BE2C (cell line): ENCODE results near the gene ARHGAP12.

Experiments used
- DNase-seq: peaks from one replicate; pipeline ENCODE4 v3.0.0-alpha.2; 2020
- H3K27me3 ChIP-seq: fragments of 250-450 bp; sonication (Bioruptor Pico); 2 replicates; pipeline ENCODE4 v1.5.1; 2020; ENCODE audit warnings: mild to moderate bottlenecking
- H3K36me3 ChIP-seq: fragments of 250-450 bp; sonication (Bioruptor Pico); 2 replicates; pipeline ENCODE4 v1.5.1; 2020; ENCODE audit warnings: mild to moderate bottlenecking
- H3K4me1 ChIP-seq: fragments of 250-450 bp; sonication (Bioruptor Pico); 2 replicates; pipeline ENCODE4 v1.5.1; 2020
- H3K4me3 ChIP-seq: 2 replicates; pipeline ENCODE4 v1.5.1; 2011; ENCODE audit warnings: low read depth, low read length
- H3K9me3 ChIP-seq: fragments of 250-450 bp; sonication (Bioruptor Pico); 2 replicates; pipeline ENCODE4 v1.5.1; 2020
- CTCF ChIP-seq: IDR thresholded peaks from 2 replicates; pipeline ENCODE4 v1.5.1; 2012; ENCODE audit warnings: mild to moderate bottlenecking, low read depth, low read length

ARHGAP12 gene

GRCh38 chr10:31958856-31959255 is 30.2 kb upstream of the ARHGAP12 start:
- Histone ChIP-seq H3K36me3 (no peaks in the 10 kb centered on the region), H3K27me3 (no peaks in the 10 kb centered on the region), H3K9me3 (no peaks in the 10 kb centered on the region), H3K4me3 (no peak overlapping the region), H3K4me1 (no peaks in the 10 kb centered on the region)
- DNase-seq = no peak
- no peak for TF ChIP-seq CTCF

- Histone ChIP-seq H3K36me3 (no peaks in the 10 kb centered on the region), H3K27me3 (no peaks in the 10 kb centered on the region), H3K4me1 (no peaks in the 10 kb centered on the region; the same call in 1 of the 2 replicates), H3K9me3 (no peaks in the 10 kb centered on the region), H3K4me3 (no peak overlapping the region)
- no peak for TF ChIP-seq CTCF
- no peak for DNase-seq
Observed at GRCh38 chr10:31956200-31956946, 27.7 kb upstream of the ARHGAP12 start.

- DNase-seq = no peak
- no peaks in the 10 kb centered on the region for H3K9me3 ChIP-seq
- no peak for TF ChIP-seq CTCF
- H3K4me3 ChIP-seq = no peak overlapping the region
- H3K27me3 ChIP-seq = no peaks in the 10 kb centered on the region
- no peaks in the 10 kb centered on the region for H3K36me3 ChIP-seq
- no peaks in the 10 kb centered on the region; the same call in 1 of the 2 replicates for H3K4me1 ChIP-seq
Observed at GRCh38 chr10:31954410-31955191, 26.0 kb upstream of the ARHGAP12 start.

GRCh38 chr10:31953480-31953879 is 24.8 kb upstream of the ARHGAP12 start:
- no peak for DNase-seq
- Histone ChIP-seq H3K27me3 (no peaks in the 10 kb centered on the region), H3K36me3 (no peaks in the 10 kb centered on the region), H3K4me1 (no peaks in the 10 kb centered on the region; the same call in 1 of the 2 replicates), H3K9me3 (no peaks in the 10 kb centered on the region), H3K4me3 (no peak overlapping the region)
- no peak for TF ChIP-seq CTCF

- Histone ChIP-seq H3K36me3 (no peaks in the 10 kb centered on the region), H3K4me1 (no peaks in the 10 kb centered on the region; the same call in 1 of the 2 replicates), H3K27me3 (no peaks in the 10 kb centered on the region), H3K4me3 (no peak overlapping the region), H3K9me3 (no peaks in the 10 kb centered on the region)
- DNase-seq = no peak
- TF ChIP-seq CTCF = no peak
Observed at GRCh38 chr10:31953080-31953479, 24.4 kb upstream of the ARHGAP12 start.

- TF ChIP-seq CTCF = no peak
- no peaks in the 10 kb centered on the region; the same call in 1 of the 2 replicates for H3K4me1 ChIP-seq
- no peak for DNase-seq
- H3K9me3 ChIP-seq = no peaks in the 10 kb centered on the region
- no peaks in the 10 kb centered on the region for H3K36me3 ChIP-seq
- H3K27me3 ChIP-seq = no peaks in the 10 kb centered on the region
- no peak overlapping the region for H3K4me3 ChIP-seq
Observed at GRCh38 chr10:31952066-31952465, 23.4 kb upstream of the ARHGAP12 start.
